ENCODE data around the gene CLINT1. TPM values are rescaled to one million over a fixed set of nuclear protein-coding genes. Genes with fewer than 3 reads are reported as not detected.

Gene CLINT1
- total RNA-seq, 1 experiment from 2014 or later: 69.6 TPM

- BruUV-seq (replicated peaks): no TSS peak
- Histone ChIP-seq H3K27ac (ENCODE audit: low read depth, low read length, poor library complexity, severe bottlenecking) (peak overlapping the region; percentile 28), H3K9me3 (ENCODE audit: low read depth, low read length, poor library complexity, severe bottlenecking) (no peaks in the 10 kb centered on the region), H3K4me1 (ENCODE audit: insufficient read depth, low read length, poor library complexity, severe bottlenecking) (peaks cover 29% of the 10 kb centered on the region), H3K4me3 (ENCODE audit: low read depth, low read length, poor library complexity, severe bottlenecking) (no peak overlapping the region), H3K27me3 (replicated peaks; ENCODE audit: insufficient read depth, low read depth, low read length, poor library complexity) (no peaks in the 10 kb centered on the region), H3K36me3 (ENCODE audit: insufficient read depth, low read length, poor library complexity, severe bottlenecking) (no peaks in the 10 kb centered on the region)
- DNase-seq (ENCODE audit: low spot score): peak; percentile 60
- intact Hi-C loops (cut with micrococcal nuclease; ENCODE audit: unreplicated experiment): no loop called here
- ChIA-PET POLR2A (ENCODE audit: low non-redundant PET) (no interaction called here), CTCF (no interaction called here)
- TF ChIP-seq CTCF (conservative IDR thresholded peaks at IDR 0.05; ENCODE audit: low read depth, low read length) (peak; percentile 64), EZH2 (IDR thresholded peaks at IDR 0.05; ENCODE audit: borderline replicate concordance, low read depth, low read length, poor library complexity, severe bottlenecking) (no peak)
Observed at GRCh38 chr5:157820593-157821252, 38.2 kb downstream of the CLINT1 start.

- Histone ChIP-seq H3K9me3 (ENCODE audit: low read depth, low read length, poor library complexity, severe bottlenecking) (no peaks in the 10 kb centered on the region), H3K27me3 (replicated peaks; ENCODE audit: insufficient read depth, low read depth, low read length, poor library complexity) (no peaks in the 10 kb centered on the region), H3K36me3 (ENCODE audit: insufficient read depth, low read length, poor library complexity, severe bottlenecking) (no peaks in the 10 kb centered on the region), H3K27ac (ENCODE audit: low read depth, low read length, poor library complexity, severe bottlenecking) (peak overlapping the region; percentile 28), H3K4me3 (ENCODE audit: low read depth, low read length, poor library complexity, severe bottlenecking) (no peak overlapping the region), H3K4me1 (ENCODE audit: insufficient read depth, low read length, poor library complexity, severe bottlenecking) (peaks cover 29% of the 10 kb centered on the region)
- POLR2A ChIA-PET (ENCODE audit: low non-redundant PET): no interaction called here
- CTCF ChIA-PET: no interaction called here
- TF ChIP-seq EZH2 (IDR thresholded peaks at IDR 0.05; ENCODE audit: borderline replicate concordance, low read depth, low read length, poor library complexity, severe bottlenecking) (no peak), CTCF (conservative IDR thresholded peaks at IDR 0.05; ENCODE audit: low read depth, low read length) (no peak)
- no TSS peak for BruUV-seq (replicated peaks)
- intact Hi-C loops (cut with micrococcal nuclease; ENCODE audit: unreplicated experiment): loop anchor here (5.0 to 10.0 kb wide), 2 partner anchors 178 to 355 kb away; no protein-coding TSS in a partner anchor
- peak; percentile 33 for DNase-seq (ENCODE audit: low spot score)
Observed at GRCh38 chr5:157819502-157820115, 39.3 kb downstream of the CLINT1 start.

- H3K4me3 ChIP-seq (ENCODE audit: low read depth, low read length, poor library complexity, severe bottlenecking): no peak overlapping the region
- peaks cover 5% of the 10 kb centered on the region for H3K36me3 ChIP-seq (ENCODE audit: insufficient read depth, low read length, poor library complexity, severe bottlenecking)
- H3K9me3 ChIP-seq (ENCODE audit: low read depth, low read length, poor library complexity, severe bottlenecking): no peaks in the 10 kb centered on the region
- POLR2A ChIA-PET (ENCODE audit: low non-redundant PET): no interaction called here
- intact Hi-C loops (cut with micrococcal nuclease; ENCODE audit: unreplicated experiment): loop anchor here (5.0 to 10.0 kb wide), 2 partner anchors 179 to 356 kb away; no protein-coding TSS in a partner anchor
- no peak overlapping the region for H3K27ac ChIP-seq (ENCODE audit: low read depth, low read length, poor library complexity, severe bottlenecking)
- DNase-seq (ENCODE audit: low spot score): no peak
- H3K4me1 ChIP-seq (ENCODE audit: insufficient read depth, low read length, poor library complexity, severe bottlenecking): peaks cover 29% of the 10 kb centered on the region
- no peaks in the 10 kb centered on the region for H3K27me3 ChIP-seq (replicated peaks; ENCODE audit: insufficient read depth, low read depth, low read length, poor library complexity)
- BruUV-seq (replicated peaks): no TSS peak
- CTCF ChIA-PET: interaction anchor here (0.6 kb wide), 1 partner anchor 347 kb away, joined by 10 read pairs; no protein-coding TSS in a partner anchor
- TF ChIP-seq CTCF (conservative IDR thresholded peaks at IDR 0.05; ENCODE audit: low read depth, low read length): no peak
- TF ChIP-seq EZH2 (IDR thresholded peaks at IDR 0.05; ENCODE audit: borderline replicate concordance, low read depth, low read length, poor library complexity, severe bottlenecking): no peak
Observed at GRCh38 chr5:157818368-157818767, 40.6 kb downstream of the CLINT1 start.
